ENCODE data around the gene KCNJ15.

The KCNJ15 gene

DNA sequence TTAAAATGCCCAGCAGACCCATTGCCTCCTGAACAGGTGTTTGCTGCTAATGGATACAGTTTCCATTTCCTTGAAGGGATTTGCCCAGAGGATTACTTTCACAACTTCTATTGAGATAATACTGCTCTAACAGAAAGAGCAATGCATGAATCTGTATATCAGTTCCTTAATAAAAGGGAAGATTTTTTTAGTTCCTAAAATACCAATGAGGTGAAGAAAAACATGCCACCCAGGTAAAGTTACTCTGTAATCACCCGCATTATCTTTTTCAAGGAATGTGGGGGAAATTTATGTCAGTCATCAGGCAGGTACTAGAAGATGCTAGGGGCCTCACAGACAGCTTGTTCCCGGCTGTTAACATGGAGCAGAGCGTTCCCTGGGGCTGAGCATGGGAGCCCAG, 41.1 kb downstream of the KCNJ15 start:
- H3K4me1 ChIP-seq (ENCODE audit: control insufficient read depth, insufficient read depth, low read length, poor library complexity, severe bottlenecking): peaks cover 25% of the 10 kb centered on the region

DNA sequence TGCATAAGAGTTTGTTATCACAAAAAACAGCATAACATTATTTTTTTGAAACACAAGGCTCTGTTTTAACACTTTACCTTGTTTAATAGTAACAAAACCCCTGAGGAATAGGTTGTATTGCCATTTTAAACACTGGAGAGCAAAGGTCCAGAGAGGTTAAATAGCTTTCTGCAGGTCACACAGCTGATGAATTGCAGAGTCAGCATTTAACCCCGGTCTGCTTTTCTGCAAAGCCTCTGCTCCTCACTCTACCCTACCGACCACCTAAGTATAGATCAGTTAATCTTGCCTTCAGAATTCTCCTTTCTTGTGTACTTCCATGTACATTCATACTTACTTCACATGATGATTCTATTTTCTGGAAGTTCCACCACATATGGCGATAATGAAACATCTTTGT, 42.0 kb downstream of the KCNJ15 start:
- Histone ChIP-seq H3K27ac (ENCODE audit: low read depth, low read length, severe bottlenecking) (no peak overlapping the region), H3K36me3 (ENCODE audit: control insufficient read depth, insufficient read depth, low read length) (no peaks in the 10 kb centered on the region), H3K4me1 (ENCODE audit: control insufficient read depth, insufficient read depth, low read length, poor library complexity, severe bottlenecking) (peaks cover 28% of the 10 kb centered on the region), H3K4me3 (ENCODE audit: extremely low read depth, insufficient read depth, low read length, poor library complexity, severe bottlenecking) (no peak overlapping the region), H3K9me3 (ENCODE audit: control insufficient read depth, low read length) (no peaks in the 10 kb centered on the region)
- 92 to 97% methylated on average over 3 of the region's 3 CpGs for WGBS, 2 experiments (ENCODE audit: insufficient coverage in 2 of 2)

More for the DNA sequence above, 41.1 kb downstream of the KCNJ15 start:
- no peak overlapping the region for H3K4me3 ChIP-seq (ENCODE audit: extremely low read depth, insufficient read depth, low read length, poor library complexity, severe bottlenecking)
- H3K9me3 ChIP-seq (ENCODE audit: control insufficient read depth, low read length): no peaks in the 10 kb centered on the region
- no peak overlapping the region for H3K27ac ChIP-seq (ENCODE audit: low read depth, low read length, severe bottlenecking)
- no peaks in the 10 kb centered on the region for H3K36me3 ChIP-seq (ENCODE audit: control insufficient read depth, insufficient read depth, low read length)
- 100% methylated on average over 1 of the region's 3 CpGs; no CpG with 5 or more reads in 1 of the 2 experiments for WGBS, 2 experiments (ENCODE audit: insufficient coverage in 2 of 2)

DNA sequence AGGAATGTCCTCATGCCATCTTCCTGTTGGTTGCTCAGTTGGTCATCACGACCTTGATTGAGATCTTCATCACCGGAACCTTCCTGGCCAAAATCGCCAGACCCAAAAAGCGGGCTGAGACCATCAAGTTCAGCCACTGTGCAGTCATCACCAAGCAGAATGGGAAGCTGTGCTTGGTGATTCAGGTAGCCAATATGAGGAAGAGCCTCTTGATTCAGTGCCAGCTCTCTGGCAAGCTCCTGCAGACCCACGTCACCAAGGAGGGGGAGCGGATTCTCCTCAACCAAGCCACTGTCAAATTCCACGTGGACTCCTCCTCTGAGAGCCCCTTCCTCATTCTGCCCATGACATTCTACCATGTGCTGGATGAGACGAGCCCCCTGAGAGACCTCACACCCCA, 42.9 kb downstream of the KCNJ15 start:
- WGBS, 2 experiments (ENCODE audit: insufficient coverage in 2 of 2): 95% methylated on average over 5 to 7 of the region's 8 CpGs
- peaks cover 28% of the 10 kb centered on the region for H3K4me1 ChIP-seq (ENCODE audit: control insufficient read depth, insufficient read depth, low read length, poor library complexity, severe bottlenecking)
- no peaks in the 10 kb centered on the region for H3K9me3 ChIP-seq (ENCODE audit: control insufficient read depth, low read length)
- no peaks in the 10 kb centered on the region for H3K36me3 ChIP-seq (ENCODE audit: control insufficient read depth, insufficient read depth, low read length)
- H3K27ac ChIP-seq (ENCODE audit: low read depth, low read length, severe bottlenecking): no peak overlapping the region
- H3K4me3 ChIP-seq (ENCODE audit: extremely low read depth, insufficient read depth, low read length, poor library complexity, severe bottlenecking): no peak overlapping the region

DNA sequence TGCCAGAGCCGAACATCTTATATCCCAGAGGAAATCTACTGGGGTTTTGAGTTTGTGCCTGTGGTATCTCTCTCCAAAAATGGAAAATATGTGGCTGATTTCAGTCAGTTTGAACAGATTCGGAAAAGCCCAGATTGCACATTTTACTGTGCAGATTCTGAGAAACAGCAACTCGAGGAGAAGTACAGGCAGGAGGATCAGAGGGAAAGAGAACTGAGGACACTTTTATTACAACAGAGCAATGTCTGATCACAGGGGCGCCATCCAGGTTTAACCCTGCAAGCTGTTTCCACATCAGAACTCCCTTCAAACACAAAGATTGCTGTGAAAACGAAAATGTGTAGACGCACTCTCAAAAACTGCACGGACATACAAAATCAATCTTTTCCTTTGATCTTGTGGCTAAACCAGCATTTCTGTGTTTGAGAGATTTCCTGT, 43.4 kb downstream of the KCNJ15 start:
- 96 to 100% methylated on average over 3 to 5 of the region's 7 CpGs for WGBS, 2 experiments (ENCODE audit: insufficient coverage in 2 of 2)
- Histone ChIP-seq H3K36me3 (ENCODE audit: control insufficient read depth, insufficient read depth, low read length) (no peaks in the 10 kb centered on the region), H3K4me3 (ENCODE audit: extremely low read depth, insufficient read depth, low read length, poor library complexity, severe bottlenecking) (no peak overlapping the region), H3K4me1 (ENCODE audit: control insufficient read depth, insufficient read depth, low read length, poor library complexity, severe bottlenecking) (peaks cover 28% of the 10 kb centered on the region), H3K9me3 (ENCODE audit: control insufficient read depth, low read length) (no peaks in the 10 kb centered on the region), H3K27ac (ENCODE audit: low read depth, low read length, severe bottlenecking) (no peak overlapping the region)

DNA sequence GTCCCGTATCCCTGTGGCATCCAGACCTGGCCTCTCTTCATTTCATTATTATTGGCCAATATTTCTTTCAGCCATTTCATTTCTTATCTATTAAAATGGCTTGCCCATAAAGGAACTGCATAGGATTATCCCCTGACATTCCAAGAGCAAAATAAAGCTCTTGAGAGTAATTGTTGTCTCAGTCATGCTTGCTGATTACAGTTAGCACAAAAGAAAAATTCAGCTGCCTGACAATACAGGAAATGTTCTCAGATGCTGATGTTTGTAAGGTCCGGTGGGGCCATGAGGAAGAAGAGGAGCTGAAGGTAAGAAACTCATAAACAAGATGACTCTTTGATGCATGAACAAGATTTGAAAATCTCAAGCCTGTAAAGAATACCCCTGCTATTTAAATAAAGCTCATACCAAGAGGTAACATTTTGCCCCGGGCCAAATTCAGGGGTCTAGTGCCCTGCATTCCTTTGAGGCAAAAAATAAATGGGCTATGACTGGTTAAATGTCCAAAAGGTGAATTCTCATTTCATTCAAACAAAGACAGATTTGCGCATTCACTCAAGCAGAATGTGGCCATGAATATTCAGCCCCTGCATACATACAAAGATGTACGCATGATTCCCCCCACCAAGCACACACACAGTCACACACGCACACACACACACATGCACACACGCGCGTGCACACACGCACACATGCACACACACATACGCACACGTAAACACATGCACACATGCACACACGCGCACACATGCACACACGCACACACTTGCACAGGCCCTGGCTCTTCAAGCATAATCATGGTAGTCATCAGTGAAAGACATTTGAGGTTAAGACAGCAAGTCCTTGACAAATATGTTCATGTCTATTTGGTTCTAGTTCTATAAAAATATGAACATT, 44.8 kb downstream of the KCNJ15 start:
- Histone ChIP-seq H3K27ac (ENCODE audit: low read depth, low read length, severe bottlenecking) (no peak overlapping the region), H3K36me3 (ENCODE audit: control insufficient read depth, insufficient read depth, low read length) (no peaks in the 10 kb centered on the region), H3K9me3 (ENCODE audit: control insufficient read depth, low read length) (no peaks in the 10 kb centered on the region), H3K4me3 (ENCODE audit: extremely low read depth, insufficient read depth, low read length, poor library complexity, severe bottlenecking) (no peak overlapping the region), H3K4me1 (ENCODE audit: control insufficient read depth, insufficient read depth, low read length, poor library complexity, severe bottlenecking) (peaks cover 26% of the 10 kb centered on the region)
- 85 to 91% methylated on average over 4 to 13 of the region's 15 CpGs for WGBS, 2 experiments (ENCODE audit: insufficient coverage in 2 of 2)

DNA sequence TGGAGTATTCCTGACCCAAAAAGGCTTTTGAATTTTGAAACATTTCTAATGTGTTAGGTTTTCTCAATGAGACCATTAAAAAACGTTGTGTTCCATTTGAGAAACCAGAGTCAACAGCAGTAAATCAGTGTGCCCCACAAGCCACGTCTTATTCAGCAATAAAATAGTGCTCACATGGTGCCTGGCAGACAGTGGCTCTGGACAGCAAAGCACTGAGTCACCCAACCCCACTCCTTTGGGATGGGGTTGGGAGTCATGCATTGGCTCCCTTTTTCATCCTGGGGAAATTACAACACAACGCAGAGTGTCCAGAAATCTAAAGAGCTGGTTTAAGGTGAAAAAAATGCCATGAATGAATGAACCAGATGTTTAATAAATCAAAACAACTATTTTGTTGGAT, 46.5 kb downstream of the KCNJ15 start:
- Histone ChIP-seq H3K9me3 (ENCODE audit: control insufficient read depth, low read length) (no peaks in the 10 kb centered on the region), H3K36me3 (ENCODE audit: control insufficient read depth, insufficient read depth, low read length) (no peaks in the 10 kb centered on the region), H3K4me1 (ENCODE audit: control insufficient read depth, insufficient read depth, low read length, poor library complexity, severe bottlenecking) (peaks cover 22% of the 10 kb centered on the region), H3K27ac (ENCODE audit: low read depth, low read length, severe bottlenecking) (no peak overlapping the region), H3K4me3 (ENCODE audit: extremely low read depth, insufficient read depth, low read length, poor library complexity, severe bottlenecking) (no peak overlapping the region)
- WGBS, 2 experiments (ENCODE audit: insufficient coverage in 2 of 2): 63 to 100% methylated on average over 2 of the region's 3 CpGs

DNA sequence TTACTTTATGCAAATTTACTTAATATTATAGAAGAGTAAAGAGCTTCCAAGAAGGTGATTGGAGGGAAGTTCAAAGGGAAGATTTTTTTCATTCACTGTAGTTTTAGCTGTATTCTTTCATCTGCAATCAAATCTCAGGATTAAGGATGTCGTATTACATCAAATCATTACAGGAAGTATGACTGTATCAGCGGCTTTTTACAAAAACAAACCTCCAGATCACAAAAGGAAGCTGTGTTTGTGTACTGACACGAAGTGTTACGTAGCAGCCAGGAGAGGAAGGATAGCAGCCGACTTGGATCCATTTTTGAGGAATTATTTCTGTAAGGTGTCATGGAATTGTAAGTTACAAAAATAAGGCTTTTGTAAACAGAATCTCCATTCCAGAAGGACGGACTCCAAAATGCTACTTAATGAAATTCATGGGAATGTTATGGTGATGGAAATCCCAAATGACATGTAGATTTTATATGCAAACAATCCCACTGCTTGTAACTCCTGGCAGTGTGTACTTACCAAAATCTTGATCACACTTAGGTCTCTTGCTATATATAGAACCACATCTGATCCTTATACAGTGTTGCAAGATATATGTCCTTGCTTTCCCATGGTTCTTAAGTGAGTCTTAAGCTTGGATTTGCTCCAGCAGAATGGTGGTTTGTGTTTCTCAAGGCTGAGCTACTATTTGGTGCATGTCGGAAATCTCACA, 49.8 kb downstream of the KCNJ15 start:
- WGBS, 2 experiments (ENCODE audit: insufficient coverage in 2 of 2): 66 to 68% methylated on average over 4 of the region's 7 CpGs
- H3K36me3 ChIP-seq (ENCODE audit: control insufficient read depth, insufficient read depth, low read length): no peaks in the 10 kb centered on the region
- H3K27ac ChIP-seq (ENCODE audit: low read depth, low read length, severe bottlenecking): no peak overlapping the region
- H3K9me3 ChIP-seq (ENCODE audit: control insufficient read depth, low read length): no peaks in the 10 kb centered on the region
- peaks cover 16% of the 10 kb centered on the region for H3K4me1 ChIP-seq (ENCODE audit: control insufficient read depth, insufficient read depth, low read length, poor library complexity, severe bottlenecking)
- H3K4me3 ChIP-seq (ENCODE audit: extremely low read depth, insufficient read depth, low read length, poor library complexity, severe bottlenecking): no peak overlapping the region

DNA sequence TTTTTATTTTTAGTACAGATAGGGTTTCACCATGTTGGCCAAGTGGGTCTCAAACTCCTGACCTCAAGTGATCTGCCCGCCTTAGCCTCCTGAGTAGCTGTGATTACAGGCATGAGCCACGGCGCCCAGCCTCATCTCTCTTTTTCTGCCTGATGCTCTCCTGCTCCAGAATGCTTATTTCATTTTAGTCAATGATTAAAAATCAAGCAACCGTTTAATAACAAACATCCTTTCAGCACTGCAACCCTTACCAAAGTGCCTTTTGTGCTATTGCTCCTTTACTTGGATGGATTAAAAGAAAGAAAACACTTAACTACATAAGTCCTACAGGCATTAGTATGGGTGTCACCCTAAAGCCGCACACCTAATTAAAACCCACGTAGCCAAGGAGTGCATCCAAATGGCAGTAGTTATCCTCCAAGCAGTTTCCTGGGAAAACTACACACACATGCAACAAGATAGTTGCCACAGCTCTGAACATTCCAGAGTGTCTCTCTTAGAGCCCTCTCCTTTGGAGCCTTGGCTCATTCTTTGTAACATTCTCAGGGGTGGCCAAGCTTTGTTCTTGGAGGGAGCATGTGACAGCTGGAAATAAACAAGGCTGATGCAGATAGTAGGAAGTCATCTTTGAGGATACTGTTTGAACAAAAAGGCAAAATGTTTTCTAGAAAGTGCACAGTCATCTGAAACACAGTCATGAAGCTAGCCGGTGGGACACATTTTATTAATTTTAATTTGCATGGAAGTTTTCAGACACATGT, 51.2 kb downstream of the KCNJ15 start:
- H3K9me3 ChIP-seq (ENCODE audit: control insufficient read depth, low read length): no peaks in the 10 kb centered on the region
- no peak overlapping the region for H3K4me3 ChIP-seq (ENCODE audit: extremely low read depth, insufficient read depth, low read length, poor library complexity, severe bottlenecking)
- peaks cover 16% of the 10 kb centered on the region for H3K4me1 ChIP-seq (ENCODE audit: control insufficient read depth, insufficient read depth, low read length, poor library complexity, severe bottlenecking)
- no peaks in the 10 kb centered on the region for H3K36me3 ChIP-seq (ENCODE audit: control insufficient read depth, insufficient read depth, low read length)
- H3K27ac ChIP-seq (ENCODE audit: low read depth, low read length, severe bottlenecking): peak overlapping the region; percentile 16
- WGBS, 2 experiments (ENCODE audit: insufficient coverage in 2 of 2): 91 to 97% methylated on average over 5 of the region's 7 CpGs

DNA sequence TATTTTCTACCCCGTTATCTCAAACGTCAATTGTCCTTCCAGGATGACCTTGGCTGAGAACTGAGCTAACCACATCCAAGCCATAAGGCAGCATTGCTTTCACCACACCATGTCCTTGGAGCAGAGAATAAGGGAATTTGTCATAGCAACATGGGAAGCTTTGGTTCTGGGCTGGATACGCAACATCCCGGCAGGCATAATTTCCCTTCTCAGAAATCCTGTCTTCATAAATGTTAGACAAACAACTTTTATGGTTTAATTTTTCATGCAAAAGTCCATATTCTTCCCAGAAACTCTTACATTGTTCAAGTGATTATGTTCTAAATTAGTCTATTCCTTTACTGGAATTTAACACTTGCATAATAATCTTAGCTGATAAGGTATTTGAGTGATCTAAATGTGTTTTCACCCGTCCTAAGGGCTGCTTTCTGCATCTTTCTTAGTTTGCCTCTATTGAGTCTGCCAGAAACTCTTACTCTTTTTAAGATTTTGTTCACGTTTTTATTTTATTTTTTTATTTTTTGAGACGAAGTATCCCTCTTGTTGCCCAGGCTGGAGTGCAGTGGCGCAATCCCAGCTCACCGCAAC, 51.8 kb downstream of the KCNJ15 start:
- H3K36me3 ChIP-seq (ENCODE audit: control insufficient read depth, insufficient read depth, low read length): no peaks in the 10 kb centered on the region
- H3K27ac ChIP-seq (ENCODE audit: low read depth, low read length, severe bottlenecking): peak overlapping the region; percentile 16
- no peak overlapping the region for H3K4me3 ChIP-seq (ENCODE audit: extremely low read depth, insufficient read depth, low read length, poor library complexity, severe bottlenecking)
- 50 to 78% methylated on average over 2 to 6 of the region's 9 CpGs for WGBS, 2 experiments (ENCODE audit: insufficient coverage in 2 of 2)
- peaks cover 14% of the 10 kb centered on the region for H3K4me1 ChIP-seq (ENCODE audit: control insufficient read depth, insufficient read depth, low read length, poor library complexity, severe bottlenecking)
- H3K9me3 ChIP-seq (ENCODE audit: control insufficient read depth, low read length): no peaks in the 10 kb centered on the region

All from mesodermal cell (in vitro differentiated cells).